T-helper 1 cell treated with Interleukin-12 subunit alpha and Interleukin-12 subunit beta and Interleukin-4 antibody, amounts not matched to agents 30 μg/mL and 1 μg/mL, for 36 hours (primary cell): ENCODE measurements around the gene SPATA21.

ENCODE experiments used
- H3K27ac Mint-ChIP-seq: one replicate; pipeline ENCODE4 v1.8.0; 2021; ENCODE audit warnings: mild to moderate bottlenecking, mixed read lengths
- H3K27me3 Mint-ChIP-seq: one replicate; pipeline ENCODE4 v1.8.0; 2021; ENCODE audit warnings: low read depth, mixed read lengths
- H3K36me3 Mint-ChIP-seq: one replicate; pipeline ENCODE4 v1.8.0; 2021; ENCODE audit warnings: low read depth, mixed read lengths
- H3K4me1 Mint-ChIP-seq: one replicate; pipeline ENCODE4 v1.8.0; 2021; ENCODE audit warnings: low read depth, mixed read lengths
- H3K4me3 Mint-ChIP-seq: one replicate; pipeline ENCODE4 v1.8.0; 2021; ENCODE audit warnings: mild to moderate bottlenecking, moderate library complexity, mixed read lengths
- H3K9me3 Mint-ChIP-seq: one replicate; pipeline ENCODE4 v1.8.0; 2021; ENCODE audit warnings: mixed read lengths

SPATA21 gene

DNA sequence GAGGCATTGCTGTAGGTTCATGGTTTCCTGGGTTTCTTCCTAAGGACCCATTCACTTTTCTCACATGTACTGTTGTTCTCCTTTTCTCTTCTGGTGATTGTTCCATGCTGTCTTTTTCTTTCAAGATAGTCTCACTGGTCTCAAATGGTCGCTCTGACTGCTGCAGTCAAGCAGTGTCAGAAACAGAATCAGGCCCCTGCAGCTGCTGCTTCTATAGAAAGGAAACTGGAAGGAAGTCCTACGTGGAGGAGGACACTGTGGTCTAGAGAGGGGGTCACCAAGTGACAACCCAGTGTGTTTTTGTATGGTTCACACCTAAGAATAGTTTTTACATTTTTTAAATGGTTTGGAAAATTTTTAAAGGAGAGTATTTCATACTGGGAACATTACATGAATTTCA lies 5.7 kb upstream of the SPATA21 start:
- Mint-ChIP-seq H3K4me3 (peak overlapping the region; percentile 82), H3K36me3 (peaks cover 30% of the 10 kb centered on the region)

DNA sequence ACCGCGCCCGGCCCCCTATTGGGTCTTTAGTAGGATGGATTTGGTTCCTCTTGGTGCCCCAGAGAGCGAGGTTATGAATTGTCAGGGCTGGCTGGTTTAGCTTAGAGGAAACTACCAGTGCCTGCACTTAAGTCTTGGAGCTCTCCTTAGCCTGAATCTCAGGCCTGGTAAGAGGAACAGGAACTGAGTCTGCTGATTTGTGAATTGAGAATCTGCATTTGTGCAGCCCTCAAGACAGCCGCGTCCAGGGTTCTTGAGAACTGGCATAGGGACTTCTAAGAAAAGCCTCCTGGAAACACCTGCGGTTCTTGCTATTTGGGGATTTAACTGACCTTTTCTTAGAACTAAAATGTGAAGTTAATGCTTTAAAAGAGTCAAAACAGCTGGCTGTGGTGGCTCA lies 5.0 kb upstream of the SPATA21 start:
- peak overlapping the region; percentile 95 for H3K4me3 Mint-ChIP-seq
- peak overlapping the region; percentile 78 for H3K27ac Mint-ChIP-seq
- no peaks in the 10 kb centered on the region for H3K27me3 Mint-ChIP-seq
- H3K36me3 Mint-ChIP-seq = peaks cover 24% of the 10 kb centered on the region
- H3K9me3 Mint-ChIP-seq = no peaks in the 10 kb centered on the region
- peaks cover 32% of the 10 kb centered on the region for H3K4me1 Mint-ChIP-seq

More for the DNA sequence above, 5.7 kb upstream of the SPATA21 start:
- H3K27me3 Mint-ChIP-seq = no peaks in the 10 kb centered on the region
- peaks cover 34% of the 10 kb centered on the region for H3K4me1 Mint-ChIP-seq
- no peaks in the 10 kb centered on the region for H3K9me3 Mint-ChIP-seq
- peak overlapping the region; percentile 83 for H3K27ac Mint-ChIP-seq

DNA sequence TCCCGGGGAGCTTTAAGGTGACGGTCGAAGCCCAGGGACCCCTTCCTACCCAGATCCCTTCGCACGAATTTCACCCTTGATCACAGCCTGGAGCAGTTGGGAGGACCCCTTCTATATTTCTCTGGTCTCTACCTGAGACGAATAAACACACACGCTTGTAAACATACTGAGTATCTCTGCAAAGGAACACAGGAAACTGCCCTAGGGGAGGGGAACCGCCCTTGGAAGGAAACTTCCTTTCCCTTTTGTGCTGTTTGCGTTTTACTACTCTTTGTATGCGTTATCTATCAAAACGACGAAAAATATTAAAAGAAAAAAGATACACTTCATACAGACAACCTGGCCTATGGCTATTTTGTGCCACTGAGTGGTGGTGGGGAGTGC lies 4.0 kb upstream of the SPATA21 start:
- peaks cover 31% of the 10 kb centered on the region for H3K4me1 Mint-ChIP-seq
- no peaks in the 10 kb centered on the region for H3K27me3 Mint-ChIP-seq
- H3K4me3 Mint-ChIP-seq = peak overlapping the region; percentile 95
- H3K9me3 Mint-ChIP-seq = no peaks in the 10 kb centered on the region
- peak overlapping the region; percentile 93 for H3K27ac Mint-ChIP-seq
- peaks cover 23% of the 10 kb centered on the region for H3K36me3 Mint-ChIP-seq

DNA sequence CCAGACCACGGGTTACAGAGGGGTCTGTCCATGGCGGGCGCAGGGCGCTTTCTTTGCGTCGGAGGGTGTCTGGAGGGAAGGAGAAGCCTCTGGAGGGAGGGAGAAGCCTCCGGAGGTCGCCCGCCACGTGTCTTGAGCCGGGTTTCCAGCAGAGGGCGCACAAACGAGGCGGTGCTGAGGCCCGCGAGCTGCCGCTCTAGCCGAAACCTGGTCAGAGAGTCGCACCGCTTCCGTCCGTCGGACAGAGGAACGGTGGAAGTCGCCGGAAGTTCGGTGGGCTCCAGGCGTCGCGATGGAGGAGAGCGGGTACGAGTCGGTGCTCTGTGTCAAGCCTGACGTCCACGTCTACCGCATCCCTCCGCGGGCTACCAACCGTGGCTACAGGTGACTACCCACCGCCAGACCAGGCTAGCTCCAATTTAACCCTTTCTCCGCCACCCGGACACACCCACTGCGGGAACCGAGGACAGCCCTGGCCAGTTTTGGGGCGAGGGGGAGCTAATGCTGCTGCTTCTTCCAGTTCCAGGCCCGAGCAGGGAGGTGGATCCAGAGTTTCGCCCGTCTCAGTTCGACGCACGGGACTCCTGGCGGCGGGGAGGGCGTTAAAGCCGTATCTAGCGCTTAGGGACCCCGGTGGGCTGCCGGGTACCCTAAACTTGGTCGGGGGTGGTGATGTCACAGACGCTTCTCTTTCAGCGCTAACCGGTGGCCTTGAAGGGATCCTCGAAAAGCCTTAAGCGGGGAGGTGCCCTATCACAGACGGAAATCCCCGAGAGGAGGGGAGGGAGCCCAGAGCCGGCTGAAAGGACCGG lies 3.5 kb upstream of the SPATA21 start, which contains the start of gene NECAP2:
NECAP2 (plus strand) TSS at position 255 of the 812 bp plus-strand sequence; CDS start at position 293, 38 bp downstream.
- H3K27ac Mint-ChIP-seq = peak within 1 kb of the TSS; percentile 93
- H3K4me3 Mint-ChIP-seq = peak within 1 kb of the TSS; percentile 95
- H3K9me3 Mint-ChIP-seq = no peaks in the 10 kb centered on the region
- no peaks in the 10 kb centered on the region for H3K27me3 Mint-ChIP-seq
- H3K4me1 Mint-ChIP-seq = peaks cover 31% of the 10 kb centered on the region
- H3K36me3 Mint-ChIP-seq = peaks cover 23% of the 10 kb centered on the region

DNA sequence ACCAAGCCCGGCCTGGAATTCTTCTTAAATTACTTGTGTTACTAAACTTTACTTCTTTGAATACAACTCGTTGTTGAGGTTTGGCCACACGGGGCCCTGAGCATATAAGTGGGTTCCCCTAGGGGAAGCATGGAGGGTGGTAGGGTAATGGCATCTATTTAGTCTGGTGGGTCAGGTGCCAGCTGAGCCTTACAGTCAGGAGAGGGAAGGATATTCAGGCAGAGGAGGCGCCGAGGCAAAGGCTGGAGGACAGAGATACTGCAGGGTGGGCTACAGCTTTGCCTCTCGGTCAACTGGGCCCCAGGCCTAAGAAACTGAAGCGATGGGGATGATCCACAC lies 2.9 kb upstream of the SPATA21 start:
- H3K4me3 Mint-ChIP-seq = peak overlapping the region; percentile 95
- no peaks in the 10 kb centered on the region for H3K27me3 Mint-ChIP-seq
- peaks cover 20% of the 10 kb centered on the region for H3K36me3 Mint-ChIP-seq
- peaks cover 31% of the 10 kb centered on the region for H3K4me1 Mint-ChIP-seq
- no peaks in the 10 kb centered on the region for H3K9me3 Mint-ChIP-seq
- peak overlapping the region; percentile 93 for H3K27ac Mint-ChIP-seq

DNA sequence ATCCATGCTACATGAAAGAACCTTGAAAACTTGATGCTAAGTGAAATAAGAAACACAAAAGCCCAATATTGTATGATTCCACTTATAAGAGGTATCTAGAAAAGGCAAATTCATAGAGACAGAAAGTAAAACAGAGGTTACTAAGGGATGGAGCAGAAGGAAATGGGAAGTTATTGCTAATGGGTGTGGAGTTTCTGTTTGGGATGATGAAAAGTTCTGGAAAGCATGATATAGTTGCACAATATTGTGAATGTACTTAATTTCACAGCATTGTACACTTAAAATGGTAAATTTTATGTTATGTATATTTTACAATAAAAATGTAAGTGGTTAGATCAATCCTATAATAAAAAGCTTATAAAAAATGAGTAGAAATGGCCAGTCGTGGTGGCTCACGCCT lies 1.7 kb upstream of the SPATA21 start:
- no peaks in the 10 kb centered on the region for H3K27me3 Mint-ChIP-seq
- H3K27ac Mint-ChIP-seq = no peak overlapping the region
- peaks cover 25% of the 10 kb centered on the region for H3K4me1 Mint-ChIP-seq
- H3K4me3 Mint-ChIP-seq = peak overlapping the region; percentile 8
- H3K36me3 Mint-ChIP-seq = peaks cover 13% of the 10 kb centered on the region
- H3K9me3 Mint-ChIP-seq = no peaks in the 10 kb centered on the region

DNA sequence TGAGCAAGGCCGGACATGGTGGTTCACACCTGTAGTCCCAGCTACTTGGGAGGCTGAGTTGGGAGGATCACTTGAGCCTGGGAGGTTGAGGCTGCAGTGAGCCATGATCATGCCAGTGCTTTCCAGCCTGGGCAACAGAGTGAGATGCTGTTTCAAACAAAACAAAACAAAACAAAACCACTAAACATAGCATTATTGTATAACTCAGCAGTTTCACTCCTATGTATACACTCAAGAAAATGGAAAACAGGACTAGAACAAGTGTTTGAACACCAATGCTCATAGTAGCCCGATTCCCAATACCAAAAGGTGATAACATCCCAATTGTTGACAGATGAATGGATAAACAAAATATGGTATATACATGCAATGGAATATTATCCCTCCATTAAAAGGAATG lies 1.3 kb upstream of the SPATA21 start:
- no peak overlapping the region for H3K27ac Mint-ChIP-seq
- no peaks in the 10 kb centered on the region for H3K27me3 Mint-ChIP-seq
- peaks cover 11% of the 10 kb centered on the region for H3K36me3 Mint-ChIP-seq
- no peaks in the 10 kb centered on the region for H3K9me3 Mint-ChIP-seq
- H3K4me1 Mint-ChIP-seq = peaks cover 22% of the 10 kb centered on the region
- no peak overlapping the region for H3K4me3 Mint-ChIP-seq

DNA sequence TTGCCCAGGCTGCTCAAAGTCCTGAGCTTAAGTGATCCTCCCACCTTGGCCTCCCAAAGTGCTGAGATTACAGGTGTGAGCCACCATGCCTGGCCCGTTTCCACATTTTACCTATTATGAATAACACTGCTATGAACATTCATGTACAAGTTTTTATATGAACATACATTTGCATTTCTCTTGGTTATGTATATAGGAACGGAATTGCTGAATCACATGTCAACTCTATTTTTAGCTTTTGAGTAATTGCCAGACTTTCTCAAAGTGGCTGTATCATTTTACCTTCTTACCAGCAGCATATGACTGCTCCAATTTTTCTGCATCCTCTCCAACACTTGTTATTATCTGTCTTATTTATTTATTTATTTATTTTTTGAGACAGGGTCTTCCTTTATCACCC lies 2.7 kb downstream of the SPATA21 start:
- Mint-ChIP-seq H3K36me3 (no peaks in the 10 kb centered on the region), H3K27ac (no peak overlapping the region), H3K9me3 (no peaks in the 10 kb centered on the region), H3K4me3 (no peak overlapping the region), H3K4me1 (peaks cover 3% of the 10 kb centered on the region), H3K27me3 (peaks cover 9% of the 10 kb centered on the region)

DNA sequence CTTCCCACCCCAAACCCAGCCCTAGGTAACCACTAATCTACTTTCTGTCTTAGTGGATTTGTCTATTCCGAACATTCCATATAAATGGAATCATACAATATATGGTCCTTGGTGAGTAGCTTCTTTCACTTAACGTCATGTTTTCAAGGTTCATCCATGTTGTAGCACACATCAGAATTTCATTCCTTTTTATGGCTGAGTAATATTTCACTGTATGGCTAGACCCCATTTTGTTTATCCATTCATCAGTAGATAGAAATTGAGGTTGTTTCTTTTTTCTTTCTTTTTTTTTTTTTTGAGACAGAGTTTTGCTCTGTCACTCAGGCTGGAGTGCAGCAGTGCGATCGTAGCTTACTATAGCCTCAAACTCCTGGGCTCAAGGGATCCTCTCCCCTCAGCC lies 3.2 kb downstream of the SPATA21 start:
- Mint-ChIP-seq H3K27ac (no peak overlapping the region), H3K9me3 (no peaks in the 10 kb centered on the region), H3K4me1 (peaks cover 3% of the 10 kb centered on the region), H3K36me3 (no peaks in the 10 kb centered on the region), H3K27me3 (peaks cover 9% of the 10 kb centered on the region), H3K4me3 (no peak overlapping the region)

DNA sequence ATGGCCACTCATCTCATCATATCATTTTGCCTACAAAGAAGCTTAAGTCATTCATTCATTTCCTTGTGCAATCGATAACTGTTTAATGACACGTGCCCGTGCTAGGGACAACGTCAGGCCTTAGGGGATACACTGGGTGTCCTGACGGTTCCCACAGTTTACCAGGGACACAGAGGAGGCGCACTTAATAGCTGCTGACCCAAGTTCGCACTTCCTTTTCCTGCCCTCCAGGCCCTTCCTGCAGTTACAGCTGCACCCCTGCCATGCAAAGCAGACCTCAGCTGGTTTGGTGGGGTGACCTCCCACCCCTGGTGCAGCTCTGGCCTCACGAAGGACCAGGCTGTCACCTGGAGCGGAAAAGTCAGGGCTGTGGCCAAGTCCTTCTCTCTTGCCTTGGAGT lies 4.2 kb downstream of the SPATA21 start:
- Mint-ChIP-seq H3K4me3 (no peak overlapping the region), H3K36me3 (no peaks in the 10 kb centered on the region), H3K27me3 (peaks cover 9% of the 10 kb centered on the region), H3K27ac (no peak overlapping the region), H3K9me3 (no peaks in the 10 kb centered on the region), H3K4me1 (peaks cover 3% of the 10 kb centered on the region)

DNA sequence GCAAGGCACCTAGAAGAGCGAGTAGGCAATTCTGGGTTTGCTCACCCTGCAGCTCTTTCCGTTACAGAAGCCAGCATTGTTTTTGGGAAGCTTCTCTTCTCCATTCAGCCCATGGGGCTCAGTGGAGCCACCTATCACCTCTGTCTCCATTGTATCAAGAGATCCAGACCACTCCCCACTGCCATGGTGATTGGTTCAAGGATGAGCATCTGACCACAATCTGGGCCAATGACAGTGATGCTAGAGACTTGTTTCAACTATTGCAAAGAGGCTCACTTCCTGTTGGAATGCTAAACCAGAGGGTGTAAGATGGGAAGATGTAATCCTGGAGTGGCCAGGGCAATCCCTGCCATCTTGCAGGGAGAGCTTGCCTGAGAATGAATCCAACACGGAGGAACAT lies 6.6 kb downstream of the SPATA21 start:
- Mint-ChIP-seq H3K4me1 (peaks cover 3% of the 10 kb centered on the region), H3K27ac (no peak overlapping the region), H3K9me3 (no peaks in the 10 kb centered on the region), H3K27me3 (peaks cover 9% of the 10 kb centered on the region), H3K36me3 (no peaks in the 10 kb centered on the region), H3K4me3 (no peak overlapping the region)

DNA sequence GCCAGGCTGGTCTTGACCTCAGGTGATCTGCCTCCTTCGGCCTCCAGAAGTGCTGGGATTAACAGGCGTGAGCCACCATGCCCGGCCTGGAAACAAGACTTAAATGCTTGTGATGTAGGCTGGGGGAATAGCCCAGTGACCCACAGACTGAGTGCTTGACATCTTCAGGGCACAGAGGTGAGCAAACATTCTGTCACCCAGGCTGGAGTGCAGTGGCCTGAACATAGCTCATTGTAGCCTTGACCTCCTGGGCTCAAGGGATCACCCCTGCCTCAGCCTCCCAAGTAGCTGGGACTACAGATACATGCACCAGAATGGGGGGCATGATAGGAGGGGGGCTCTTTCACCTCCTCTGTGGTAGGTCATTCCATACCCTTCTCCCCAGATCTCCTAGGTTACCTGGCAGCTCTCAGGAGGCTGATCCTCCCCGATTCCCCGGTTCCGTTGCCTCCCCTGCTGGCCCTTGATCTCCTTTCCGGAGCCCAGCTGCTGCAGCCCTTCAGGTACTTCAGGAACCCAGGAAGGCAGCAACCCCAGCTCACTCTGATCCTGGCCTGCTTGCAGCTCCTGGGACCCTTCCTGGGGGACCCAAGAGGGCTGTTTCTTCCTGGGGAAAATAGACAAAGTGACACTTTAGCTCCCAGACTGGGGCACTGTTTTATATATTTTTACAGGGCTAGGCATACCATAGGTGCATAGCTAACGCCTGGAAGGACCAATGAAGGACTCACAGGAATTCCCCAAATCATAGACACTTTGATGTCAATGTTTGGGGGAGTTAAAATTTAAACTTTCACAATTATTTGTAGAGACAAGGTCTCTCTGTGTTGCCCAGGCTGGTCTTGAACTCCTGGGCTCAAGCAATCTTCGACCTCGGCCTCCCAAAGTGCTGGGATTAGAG lies 11.8 kb downstream of the SPATA21 start:
- H3K27me3 Mint-ChIP-seq = no peaks in the 10 kb centered on the region
- H3K36me3 Mint-ChIP-seq = no peaks in the 10 kb centered on the region
- no peak overlapping the region for H3K4me3 Mint-ChIP-seq
- H3K9me3 Mint-ChIP-seq = no peaks in the 10 kb centered on the region
- H3K27ac Mint-ChIP-seq = no peak overlapping the region
- H3K4me1 Mint-ChIP-seq = peaks cover 13% of the 10 kb centered on the region

DNA sequence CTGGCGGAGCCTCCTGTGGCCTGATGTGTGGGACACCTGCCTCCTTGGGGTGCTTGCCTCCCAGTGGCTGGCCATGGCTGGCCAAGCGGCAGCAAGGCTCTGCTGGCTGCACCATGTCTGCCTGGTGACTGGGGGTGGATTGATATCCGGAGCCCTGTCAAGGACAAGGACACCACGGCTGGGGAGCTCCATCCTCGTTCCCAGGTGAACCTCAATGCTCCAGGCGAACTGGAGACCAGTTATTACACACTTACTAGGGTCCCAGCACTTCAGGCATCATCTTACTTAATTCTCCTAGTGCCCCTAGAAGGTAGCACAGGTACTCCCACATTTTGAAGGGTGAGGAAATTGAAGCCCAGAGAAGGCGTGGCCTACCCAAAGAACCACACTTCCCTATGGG lies 15.2 kb downstream of the SPATA21 start:
- Mint-ChIP-seq H3K4me3 (no peak overlapping the region), H3K27me3 (peaks cover 5% of the 10 kb centered on the region), H3K9me3 (no peaks in the 10 kb centered on the region), H3K4me1 (peaks cover 28% of the 10 kb centered on the region), H3K36me3 (peaks cover 3% of the 10 kb centered on the region), H3K27ac (no peak overlapping the region)

DNA sequence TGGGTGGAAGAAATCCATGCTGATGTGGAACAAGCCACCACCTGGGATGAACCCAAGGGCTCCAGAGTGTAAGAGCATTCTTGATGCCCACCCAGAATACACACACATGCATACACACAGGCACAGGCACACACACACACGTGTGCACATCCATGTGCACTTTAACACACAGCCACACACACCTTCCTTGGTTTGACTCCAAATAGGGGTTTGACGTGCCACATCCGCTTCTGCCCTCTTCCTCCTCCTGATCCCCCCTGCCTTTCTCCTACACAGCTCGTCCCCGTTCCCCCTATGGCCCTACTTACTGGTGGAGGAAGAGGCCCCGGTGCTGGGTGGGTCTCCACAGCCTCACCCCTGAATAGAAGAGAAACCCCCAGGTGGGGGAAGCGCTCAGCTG lies 16.0 kb downstream of the SPATA21 start:
- no peak overlapping the region for H3K4me3 Mint-ChIP-seq
- no peaks in the 10 kb centered on the region for H3K9me3 Mint-ChIP-seq
- peaks cover 3% of the 10 kb centered on the region for H3K36me3 Mint-ChIP-seq
- peak overlapping the region; percentile 88 for H3K27ac Mint-ChIP-seq
- peaks cover 28% of the 10 kb centered on the region for H3K4me1 Mint-ChIP-seq
- peaks cover 5% of the 10 kb centered on the region for H3K27me3 Mint-ChIP-seq
